Measurements from ENCODE around the gene C19orf47. TPM values are rescaled to one million over a fixed set of nuclear protein-coding genes. Genes with fewer than 3 reads are reported as not detected.

The C19orf47 gene
- total RNA-seq, 4 donors from 2014 or later = 178 to 287 (median 219) TPM

DNA sequence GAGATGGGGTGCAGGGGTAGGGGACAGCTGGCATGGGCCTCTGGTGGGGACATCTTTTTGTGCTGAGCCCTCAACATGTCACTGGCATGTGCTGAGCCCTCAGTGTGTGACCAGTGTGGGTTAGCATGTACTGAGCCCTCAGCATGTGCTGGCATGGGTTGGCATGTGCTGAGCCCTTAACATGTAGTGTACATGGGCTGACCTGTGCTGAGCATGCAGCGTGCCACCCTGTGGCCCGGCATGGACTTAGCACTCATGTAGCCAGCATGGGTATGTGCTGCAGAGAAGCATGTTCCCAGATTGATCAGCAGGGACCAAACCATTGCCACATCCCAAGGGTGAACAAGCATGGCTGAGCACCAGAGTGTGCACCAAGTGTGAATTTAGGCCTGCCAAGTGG lies 30.3 kb upstream of the C19orf47 start:
- Histone ChIP-seq H3K27ac (no peak overlapping the region), H3K36me3 (peaks cover 0 to 44% of the 10 kb centered on the region in 2 donors), H3K9me3 (no peaks in the 10 kb centered on the region), H3K4me3 (no peak overlapping the region), H3K27me3 (no peaks in the 10 kb centered on the region), H3K4me1 (no peaks in the 10 kb centered on the region)
- intact Hi-C loops (cut with DNase I; ENCODE audit: low total_unique reads) = no loop called here
- in situ Hi-C loops (cut with MboI; ENCODE audit: low sequenced_read_pairs in 4 of 4) = loop anchor here in 1 of 4 donors (25.0 kb wide), 1 partner anchor 1384 kb away; the partner anchor contains the start of gene CEACAM6
- no peak for DNase-seq
- ATAC-seq = no peak
- TF ChIP-seq POLR2A (IDR thresholded peaks at IDR 0.05) (no peak), CTCF (IDR thresholded peaks at IDR 0.05 in 4 of 5, conservative IDR thresholded peaks at IDR 0.05 in 1 of 5) (no peak)

GRCh38 chr19:40377876-40378385 lies 29.7 kb upstream of the C19orf47 start:
- no peak for TF ChIP-seq CTCF (IDR thresholded peaks at IDR 0.05 in 4 of 5, conservative IDR thresholded peaks at IDR 0.05 in 1 of 5)
- no peak for TF ChIP-seq POLR2A (IDR thresholded peaks at IDR 0.05)
- Histone ChIP-seq H3K27ac (no peak overlapping the region), H3K27me3 (no peaks in the 10 kb centered on the region), H3K4me1 (no peaks in the 10 kb centered on the region), H3K36me3 (peaks cover 0 to 50% of the 10 kb centered on the region in 2 donors), H3K4me3 (no peak overlapping the region), H3K9me3 (no peaks in the 10 kb centered on the region)
- no peak for DNase-seq
- in situ Hi-C loops (cut with MboI; ENCODE audit: low sequenced_read_pairs in 4 of 4) = loop anchor here in 1 of 4 donors (25.0 kb wide), 1 partner anchor 1384 kb away; the partner anchor contains the start of gene CEACAM6
- no peak for ATAC-seq
- intact Hi-C loops (cut with DNase I; ENCODE audit: low total_unique reads) = no loop called here

DNA sequence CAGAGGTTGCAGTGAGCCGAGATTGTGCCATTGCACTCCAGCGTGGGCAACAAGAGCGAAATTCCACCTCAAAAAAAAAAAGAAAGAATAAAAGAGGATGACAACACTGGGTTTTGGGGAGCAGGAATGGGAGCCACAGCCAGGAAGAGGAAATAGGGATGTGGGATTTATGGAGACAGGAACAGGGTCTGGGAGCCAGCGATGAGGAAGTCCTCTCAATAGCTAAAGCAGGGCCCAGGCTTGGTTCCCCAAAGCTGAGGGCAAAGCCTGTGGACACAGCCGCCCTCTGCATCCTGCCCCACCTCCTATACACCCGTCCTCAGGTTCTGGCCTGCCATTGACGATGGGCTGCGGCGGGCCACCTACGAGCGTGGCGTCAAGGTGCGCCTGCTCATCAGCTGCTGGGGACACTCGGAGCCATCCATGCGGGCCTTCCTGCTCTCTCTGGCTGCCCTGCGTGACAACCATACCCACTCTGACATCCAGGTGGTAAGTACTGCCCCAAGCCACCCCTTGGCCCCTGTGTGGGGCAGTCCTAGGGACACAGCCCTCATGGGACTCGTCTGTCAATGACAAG lies 28.2 kb upstream of the C19orf47 start:
- in situ Hi-C loops (cut with MboI; ENCODE audit: low sequenced_read_pairs in 4 of 4) = loop anchor here in 1 of 4 donors (25.0 kb wide), 1 partner anchor 1386 kb away; the partner anchor contains the start of gene CEACAM6
- no peak for ATAC-seq
- Histone ChIP-seq H3K9me3 (no peaks in the 10 kb centered on the region), H3K36me3 (peaks cover 0 to 65% of the 10 kb centered on the region in 2 donors), H3K4me3 (no peak overlapping the region), H3K27ac (no peak overlapping the region), H3K27me3 (no peaks in the 10 kb centered on the region), H3K4me1 (no peaks in the 10 kb centered on the region)
- no peak for DNase-seq
- intact Hi-C loops (cut with DNase I; ENCODE audit: low total_unique reads) = no loop called here
- TF ChIP-seq POLR2A (IDR thresholded peaks at IDR 0.05) (no peak), CTCF (IDR thresholded peaks at IDR 0.05 in 4 of 5, conservative IDR thresholded peaks at IDR 0.05 in 1 of 5) (no peak)

- DNase-seq = no peak
- peaks cover 0 to 80% of the 10 kb centered on the region in 2 donors for H3K36me3 ChIP-seq
- in situ Hi-C loops (cut with MboI; ENCODE audit: low sequenced_read_pairs in 4 of 4) (no loop called here), intact Hi-C loops (cut with DNase I; ENCODE audit: low total_unique reads) (no loop called here)
- no peak for ATAC-seq
- H3K4me1 ChIP-seq = no peaks in the 10 kb centered on the region
- no peak for TF ChIP-seq POLR2A (IDR thresholded peaks at IDR 0.05)
- TF ChIP-seq CTCF (IDR thresholded peaks at IDR 0.05 in 4 of 5, conservative IDR thresholded peaks at IDR 0.05 in 1 of 5) = no peak
- H3K9me3 ChIP-seq = no peaks in the 10 kb centered on the region
- H3K4me3 ChIP-seq = no peak overlapping the region
- no peaks in the 10 kb centered on the region for H3K27me3 ChIP-seq
- no peak overlapping the region for H3K27ac ChIP-seq
Observed at GRCh38 chr19:40374084-40374483, 25.9 kb upstream of the C19orf47 start.
